C4-2B (cell line): ENCODE measurements around the gene TNK2.

Experiments
- H3K27ac ChIP-seq: fragments of 450-650 bp; 2 replicates; pipeline ENCODE4 v1.5.1; 2017
- ZFX ChIP-seq: fragments of 450-650 bp; IDR thresholded peaks from 2 replicates; pipeline ENCODE4 v1.6.1; 2017
- TF ChIP-seq, protein P1 (sequence below): fragments of 450-650 bp; conservative IDR thresholded peaks from 2 replicates; pipeline ENCODE4 v1.5.1; 2017; ENCODE audit warnings: mild to moderate bottlenecking

The TNK2 gene

GRCh38 chr3:195889870-195890295 is 18.5 kb downstream of the TNK2 start:
- H3K27ac ChIP-seq, result no peak overlapping the region

GRCh38 chr3:195888981-195889869 is 19.1 kb downstream of the TNK2 start:
- TF ChIP-seq, protein P1, sequence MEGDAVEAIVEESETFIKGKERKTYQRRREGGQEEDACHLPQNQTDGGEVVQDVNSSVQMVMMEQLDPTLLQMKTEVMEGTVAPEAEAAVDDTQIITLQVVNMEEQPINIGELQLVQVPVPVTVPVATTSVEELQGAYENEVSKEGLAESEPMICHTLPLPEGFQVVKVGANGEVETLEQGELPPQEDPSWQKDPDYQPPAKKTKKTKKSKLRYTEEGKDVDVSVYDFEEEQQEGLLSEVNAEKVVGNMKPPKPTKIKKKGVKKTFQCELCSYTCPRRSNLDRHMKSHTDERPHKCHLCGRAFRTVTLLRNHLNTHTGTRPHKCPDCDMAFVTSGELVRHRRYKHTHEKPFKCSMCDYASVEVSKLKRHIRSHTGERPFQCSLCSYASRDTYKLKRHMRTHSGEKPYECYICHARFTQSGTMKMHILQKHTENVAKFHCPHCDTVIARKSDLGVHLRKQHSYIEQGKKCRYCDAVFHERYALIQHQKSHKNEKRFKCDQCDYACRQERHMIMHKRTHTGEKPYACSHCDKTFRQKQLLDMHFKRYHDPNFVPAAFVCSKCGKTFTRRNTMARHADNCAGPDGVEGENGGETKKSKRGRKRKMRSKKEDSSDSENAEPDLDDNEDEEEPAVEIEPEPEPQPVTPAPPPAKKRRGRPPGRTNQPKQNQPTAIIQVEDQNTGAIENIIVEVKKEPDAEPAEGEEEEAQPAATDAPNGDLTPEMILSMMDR, result no peak
- no peak for TF ChIP-seq ZFX
- no peak overlapping the region for H3K27ac ChIP-seq

More at GRCh38 chr3:195889870-195890295, 18.5 kb downstream of the TNK2 start:
- TF ChIP-seq ZFX, result no peak

GRCh38 chr3:195888311-195888761 is 20.0 kb downstream of the TNK2 start:
- H3K27ac ChIP-seq, result no peak overlapping the region
- TF ChIP-seq, protein P1, result no peak
- TF ChIP-seq ZFX, result no peak

GRCh38 chr3:195887670-195888069 is 20.7 kb downstream of the TNK2 start:
- no peak overlapping the region for H3K27ac ChIP-seq
- TF ChIP-seq ZFX, result no peak; the same call in 1 of the 2 replicates
- TF ChIP-seq, protein P1, result no peak

GRCh38 chr3:195886181-195887141 is 21.9 kb downstream of the TNK2 start:
- no peak overlapping the region for H3K27ac ChIP-seq
- no peak for TF ChIP-seq ZFX
- TF ChIP-seq, protein P1, result no peak

DNA sequence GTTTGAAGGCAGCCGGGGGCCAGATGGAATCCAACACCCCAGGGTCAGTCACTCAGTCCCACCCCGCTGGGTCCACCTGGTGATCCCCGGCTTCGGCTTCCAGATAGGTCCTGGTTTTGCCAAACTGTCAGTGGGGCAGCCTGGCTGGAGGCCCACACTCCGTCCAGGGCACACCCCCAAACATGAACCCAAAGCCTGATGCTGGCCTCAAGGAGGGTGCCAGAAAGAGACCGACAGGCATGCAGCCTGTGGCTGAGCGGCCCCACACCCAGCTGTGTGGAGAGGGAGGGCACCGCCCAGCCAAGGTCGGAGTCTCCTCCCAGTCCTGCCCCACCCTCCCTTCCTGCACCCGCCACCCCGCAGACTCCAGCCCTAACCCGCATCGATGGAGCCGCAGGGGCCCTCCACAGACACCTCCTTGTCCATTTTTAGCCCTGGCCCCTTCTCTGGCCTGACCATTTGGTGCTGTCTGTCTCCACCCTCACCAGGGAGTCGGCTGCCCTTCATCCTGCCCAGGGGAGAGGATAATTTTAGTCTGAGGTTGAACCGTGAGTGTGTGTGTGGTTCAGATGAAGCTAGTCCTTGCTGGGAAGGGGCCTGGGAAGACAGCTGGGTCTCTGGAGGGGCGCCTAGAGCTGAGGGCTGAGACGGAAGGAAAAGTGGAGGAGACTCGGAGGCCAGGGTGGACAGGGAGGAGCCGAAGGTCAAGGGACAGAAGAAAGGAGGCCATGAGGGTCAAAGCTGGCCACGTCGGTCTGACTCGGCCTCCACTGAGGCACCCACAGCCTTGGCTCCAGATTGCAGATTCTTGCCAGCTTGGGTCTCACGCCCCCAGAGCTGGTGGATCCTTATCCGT is 23.1 kb downstream of the TNK2 start:
- H3K27ac ChIP-seq, result no peak overlapping the region
- TF ChIP-seq ZFX, result no peak
- TF ChIP-seq, protein P1, result no peak

DNA sequence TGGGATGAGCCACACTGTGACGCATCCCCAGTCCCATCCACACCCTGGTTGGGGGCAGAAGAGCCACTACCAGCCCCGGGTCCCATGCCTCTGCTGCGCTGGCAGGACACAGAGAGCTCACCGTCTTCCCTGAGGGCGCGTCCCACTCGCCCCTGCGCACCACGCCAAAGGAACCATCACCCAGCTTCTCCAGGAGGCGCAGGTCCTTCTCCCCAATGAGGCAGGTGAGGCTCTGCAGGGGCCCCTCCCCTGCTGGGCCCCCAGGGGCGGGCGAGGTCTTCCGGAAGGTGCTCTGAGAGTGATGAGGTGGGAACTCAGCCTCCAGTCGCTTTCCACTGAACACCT is 23.7 kb downstream of the TNK2 start:
- TF ChIP-seq ZFX, result no peak
- TF ChIP-seq, protein P1, result no peak
- H3K27ac ChIP-seq, result no peak overlapping the region
